Muscle layer of colon (tissue), 2 donors: ENCODE measurements around the gene CDH7.

Experiments
- H3K27ac ChIP-seq: one replicate; pipeline ENCODE4 v1.7.0; 2013; ENCODE audit warnings: low read depth, mild to moderate bottlenecking, low read length, moderate library complexity
- H3K27me3 ChIP-seq, 2 donors: one replicate each; pipeline ENCODE4 v1.7.0; 2013; ENCODE audit warnings: low read length in 2 of 2, mild to moderate bottlenecking in 2 of 2; ENCODE audit not compliant: insufficient read depth in 2 of 2, control insufficient read depth in 1 of 2
- H3K36me3 ChIP-seq: one replicate; pipeline ENCODE4 v1.7.0; 2013; ENCODE audit warnings: mild to moderate bottlenecking, low read length; ENCODE audit not compliant: insufficient read depth
- H3K4me1 ChIP-seq: one replicate; pipeline ENCODE4 v1.7.0; 2013; ENCODE audit warnings: mild to moderate bottlenecking, low read length; ENCODE audit not compliant: insufficient read depth
- H3K4me3 ChIP-seq, 2 donors: one replicate each; pipeline ENCODE4 v1.7.0; 2013; ENCODE audit warnings: low read length in 2 of 2, low read depth in 1 of 2, mild to moderate bottlenecking in 1 of 2, moderate library complexity in 1 of 2
- H3K9ac ChIP-seq: one replicate; pipeline ENCODE4 v1.7.0; 2013; ENCODE audit warnings: low read length
- H3K9me3 ChIP-seq: one replicate; pipeline ENCODE4 v1.7.0; 2013; ENCODE audit warnings: mild to moderate bottlenecking, low read length
- donor health status: abdominal sarcoma.
- donor health status: Adenocarcinoma of cecum.

The CDH7 gene, protein sequence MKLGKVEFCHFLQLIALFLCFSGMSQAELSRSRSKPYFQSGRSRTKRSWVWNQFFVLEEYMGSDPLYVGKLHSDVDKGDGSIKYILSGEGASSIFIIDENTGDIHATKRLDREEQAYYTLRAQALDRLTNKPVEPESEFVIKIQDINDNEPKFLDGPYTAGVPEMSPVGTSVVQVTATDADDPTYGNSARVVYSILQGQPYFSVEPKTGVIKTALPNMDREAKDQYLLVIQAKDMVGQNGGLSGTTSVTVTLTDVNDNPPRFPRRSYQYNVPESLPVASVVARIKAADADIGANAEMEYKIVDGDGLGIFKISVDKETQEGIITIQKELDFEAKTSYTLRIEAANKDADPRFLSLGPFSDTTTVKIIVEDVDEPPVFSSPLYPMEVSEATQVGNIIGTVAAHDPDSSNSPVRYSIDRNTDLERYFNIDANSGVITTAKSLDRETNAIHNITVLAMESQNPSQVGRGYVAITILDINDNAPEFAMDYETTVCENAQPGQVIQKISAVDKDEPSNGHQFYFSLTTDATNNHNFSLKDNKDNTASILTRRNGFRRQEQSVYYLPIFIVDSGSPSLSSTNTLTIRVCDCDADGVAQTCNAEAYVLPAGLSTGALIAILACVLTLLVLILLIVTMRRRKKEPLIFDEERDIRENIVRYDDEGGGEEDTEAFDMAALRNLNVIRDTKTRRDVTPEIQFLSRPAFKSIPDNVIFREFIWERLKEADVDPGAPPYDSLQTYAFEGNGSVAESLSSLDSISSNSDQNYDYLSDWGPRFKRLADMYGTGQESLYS

GRCh38 chr18:65750389-65751154, at the start of gene CDH7:
TSS of gene CDH7 (plus strand) at chr18:65751012. CDS start at chr18:65762843, 11,831 bp downstream.
- Histone ChIP-seq H3K36me3 (no peaks in the 10 kb centered on the region), H3K9ac (no peak within 1 kb of the TSS), H3K4me1 (no peaks in the 10 kb centered on the region), H3K4me3 (no peak within 1 kb of the TSS), H3K9me3 (no peaks in the 10 kb centered on the region), H3K27me3 (peaks cover 0 to 11% of the 10 kb centered on the region in 2 donors), H3K27ac (no peak within 1 kb of the TSS)

DNA sequence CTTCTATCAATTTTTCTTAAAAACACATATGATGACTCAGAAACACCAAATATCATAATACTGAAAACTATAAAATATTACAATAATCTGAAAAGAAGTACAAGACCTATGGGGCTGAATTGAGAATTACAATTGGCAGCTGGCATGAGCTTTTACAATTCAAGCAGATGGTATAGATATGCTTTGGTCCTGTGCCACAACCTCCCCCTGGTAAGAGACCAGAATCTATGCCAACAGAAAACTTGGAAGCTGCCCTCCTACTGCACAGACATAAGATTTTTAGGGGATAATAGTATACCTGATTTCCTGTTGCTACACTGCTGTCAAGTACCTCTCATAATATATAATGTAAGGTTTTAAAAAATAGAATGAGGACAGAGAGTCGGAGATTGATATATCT, 46.8 kb upstream of the CDH7 start:
- no peak overlapping the region for H3K27ac ChIP-seq
- H3K4me3 ChIP-seq, result no peak overlapping the region
- no peaks in the 10 kb centered on the region for H3K36me3 ChIP-seq
- H3K9ac ChIP-seq, result no peak overlapping the region
- H3K9me3 ChIP-seq, result no peaks in the 10 kb centered on the region
- no peaks in the 10 kb centered on the region for H3K27me3 ChIP-seq
- H3K4me1 ChIP-seq, result no peaks in the 10 kb centered on the region

DNA sequence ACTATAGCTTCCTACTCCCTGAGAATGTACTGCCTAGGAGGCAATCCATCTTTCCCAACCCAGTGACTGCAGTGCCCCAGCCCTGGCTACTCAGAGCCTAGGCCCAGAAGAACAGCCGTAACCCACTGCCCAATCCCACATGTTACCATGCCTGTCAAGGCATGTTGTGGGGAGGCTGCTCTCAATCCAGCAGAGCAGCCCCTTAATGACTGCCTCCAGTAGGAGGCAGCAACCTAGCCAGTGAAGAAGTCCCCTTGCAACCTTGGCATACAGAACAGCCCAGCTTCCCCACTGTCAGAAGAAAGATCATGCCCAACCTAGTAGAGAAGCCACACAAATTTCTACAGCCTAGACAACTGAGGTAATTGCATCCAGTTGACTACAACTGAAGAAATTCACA, 44.2 kb upstream of the CDH7 start:
- no peaks in the 10 kb centered on the region for H3K9me3 ChIP-seq
- H3K4me1 ChIP-seq, result no peaks in the 10 kb centered on the region
- H3K4me3 ChIP-seq, result no peak overlapping the region
- H3K27ac ChIP-seq, result no peak overlapping the region
- H3K36me3 ChIP-seq, result no peaks in the 10 kb centered on the region
- H3K27me3 ChIP-seq, result no peaks in the 10 kb centered on the region
- H3K9ac ChIP-seq, result no peak overlapping the region

DNA sequence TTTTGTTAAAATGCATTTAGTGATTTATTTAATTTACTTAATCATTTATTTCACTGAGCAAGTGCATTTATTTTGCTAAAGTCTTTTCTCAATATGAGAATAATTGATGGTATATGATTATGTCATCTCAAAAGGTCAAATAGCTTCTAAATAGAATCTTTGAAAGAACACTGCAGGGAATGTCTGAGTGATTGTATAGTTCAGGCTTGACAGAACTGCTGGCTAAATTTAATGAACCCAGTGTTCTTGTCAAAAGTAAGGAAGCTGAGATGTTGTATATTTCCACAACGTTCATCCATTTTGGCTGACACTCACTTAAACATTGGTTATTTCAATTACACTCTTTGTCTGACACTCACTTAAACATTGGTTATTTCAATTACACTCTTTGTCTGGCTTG, 39.3 kb upstream of the CDH7 start:
- H3K4me3 ChIP-seq, result no peak overlapping the region
- no peaks in the 10 kb centered on the region for H3K27me3 ChIP-seq
- H3K27ac ChIP-seq, result no peak overlapping the region

DNA sequence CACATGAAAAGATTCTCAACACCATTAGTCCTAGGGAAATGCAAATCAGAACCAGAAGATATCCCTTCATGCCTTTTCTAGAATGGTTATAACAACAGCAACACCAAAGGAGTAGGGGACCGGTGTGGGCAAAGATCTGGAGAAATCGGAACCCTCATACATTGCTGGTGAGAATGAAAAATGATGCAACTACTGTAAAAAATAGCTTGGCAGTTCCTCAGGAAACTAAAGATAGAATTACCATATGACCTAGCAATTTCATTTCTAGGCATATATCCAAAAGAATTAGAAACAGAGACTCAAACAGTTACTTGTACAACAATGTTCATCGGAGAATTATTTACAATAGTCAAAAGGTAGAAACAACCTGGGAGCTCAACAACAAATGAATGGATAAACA, 29.2 kb upstream of the CDH7 start:
- H3K27ac ChIP-seq, result no peak overlapping the region
- H3K27me3 ChIP-seq, result no peaks in the 10 kb centered on the region
- no peak overlapping the region for H3K4me3 ChIP-seq
- H3K36me3 ChIP-seq, result no peaks in the 10 kb centered on the region
- H3K9ac ChIP-seq, result no peak overlapping the region
- no peaks in the 10 kb centered on the region for H3K4me1 ChIP-seq
- no peaks in the 10 kb centered on the region for H3K9me3 ChIP-seq

More for the DNA sequence above, 39.3 kb upstream of the CDH7 start:
- no peaks in the 10 kb centered on the region for H3K4me1 ChIP-seq
- H3K36me3 ChIP-seq, result no peaks in the 10 kb centered on the region
- H3K9me3 ChIP-seq, result no peaks in the 10 kb centered on the region
- H3K9ac ChIP-seq, result no peak overlapping the region

DNA sequence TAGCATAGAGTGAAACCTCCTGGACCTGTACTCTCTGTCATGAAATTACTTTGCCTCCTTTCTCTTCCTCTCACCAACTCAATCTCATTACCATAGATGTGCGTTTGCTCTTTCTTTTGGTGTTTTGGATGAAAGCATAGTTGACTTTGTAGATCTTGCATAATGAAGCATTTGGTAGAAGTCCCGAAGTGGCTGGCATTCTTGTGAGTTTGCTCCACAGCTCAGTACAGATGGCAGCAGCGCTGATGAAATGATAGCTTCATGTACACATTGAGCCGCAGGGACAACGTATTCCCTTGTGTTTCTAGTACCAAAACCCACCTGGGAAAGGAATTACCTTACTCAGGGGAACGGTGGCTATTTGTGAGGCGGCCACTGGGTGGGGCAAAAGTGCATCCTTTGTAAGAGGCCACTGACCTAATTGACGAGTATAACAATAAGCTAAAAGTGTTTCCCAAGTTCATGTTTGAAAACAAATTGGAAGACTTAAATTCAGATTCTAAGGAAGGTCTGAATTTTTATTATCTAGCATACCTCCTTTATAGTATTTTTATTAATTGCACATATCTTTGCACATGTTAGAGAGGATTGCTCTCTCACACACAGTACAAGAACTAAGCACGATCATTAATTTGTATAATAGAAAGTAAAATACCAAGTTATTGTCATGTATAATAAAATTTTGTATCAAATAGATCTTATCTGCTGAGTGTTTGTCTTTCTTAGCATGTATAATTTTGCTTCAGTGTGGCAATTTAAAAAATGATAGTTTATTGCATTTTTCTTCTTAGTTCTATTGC, 25.4 kb upstream of the CDH7 start:
- no peak overlapping the region for H3K4me3 ChIP-seq
- H3K4me1 ChIP-seq, result no peaks in the 10 kb centered on the region

GRCh38 chr18:65735155-65735554, 15.7 kb upstream of the CDH7 start:
- no peaks in the 10 kb centered on the region for H3K9me3 ChIP-seq
- H3K36me3 ChIP-seq, result no peaks in the 10 kb centered on the region
- no peak overlapping the region for H3K9ac ChIP-seq
- H3K4me1 ChIP-seq, result no peaks in the 10 kb centered on the region
- H3K27me3 ChIP-seq, result no peaks in the 10 kb centered on the region
- no peak overlapping the region for H3K4me3 ChIP-seq
- no peak overlapping the region for H3K27ac ChIP-seq

More for the DNA sequence above, 25.4 kb upstream of the CDH7 start:
- no peak overlapping the region for H3K9ac ChIP-seq
- no peaks in the 10 kb centered on the region for H3K27me3 ChIP-seq
- H3K36me3 ChIP-seq, result no peaks in the 10 kb centered on the region
- no peak overlapping the region for H3K27ac ChIP-seq
- H3K9me3 ChIP-seq, result no peaks in the 10 kb centered on the region

DNA sequence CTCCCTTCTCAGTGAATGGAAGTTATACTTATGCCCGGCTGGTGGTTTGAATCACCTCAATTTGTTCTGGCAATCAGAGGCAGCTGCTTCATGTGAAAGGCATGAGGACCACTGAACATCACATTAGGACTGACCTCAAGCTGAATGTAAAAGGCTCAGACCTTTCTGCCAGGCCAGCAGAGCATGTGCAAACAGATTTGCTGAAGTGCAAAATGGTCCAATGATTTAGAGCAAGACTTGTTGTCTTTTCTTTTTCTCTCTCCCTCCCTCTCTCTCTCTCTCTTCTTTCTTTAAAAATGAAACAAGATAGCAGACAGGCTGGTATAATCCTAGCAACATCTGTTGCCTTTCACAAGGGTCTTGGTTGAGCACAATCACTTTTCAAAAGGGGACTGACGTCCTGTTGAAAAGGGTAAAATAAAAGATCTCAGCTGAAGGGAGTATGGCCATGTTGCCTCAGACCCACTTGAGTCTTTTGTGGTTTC, 13.3 kb upstream of the CDH7 start:
- H3K27me3 ChIP-seq, result no peaks in the 10 kb centered on the region
- no peak overlapping the region for H3K4me3 ChIP-seq
- H3K9ac ChIP-seq, result no peak overlapping the region
- no peaks in the 10 kb centered on the region for H3K36me3 ChIP-seq
- no peaks in the 10 kb centered on the region for H3K4me1 ChIP-seq
- no peaks in the 10 kb centered on the region for H3K9me3 ChIP-seq
- H3K27ac ChIP-seq, result no peak overlapping the region

GRCh38 chr18:65746936-65747335, 3.9 kb upstream of the CDH7 start:
- H3K9me3 ChIP-seq, result no peaks in the 10 kb centered on the region
- H3K27ac ChIP-seq, result no peak overlapping the region
- peaks cover 0 to 11% of the 10 kb centered on the region in 2 donors for H3K27me3 ChIP-seq
- H3K9ac ChIP-seq, result no peak overlapping the region
- no peaks in the 10 kb centered on the region for H3K4me1 ChIP-seq
- H3K4me3 ChIP-seq, result no peak overlapping the region
- H3K36me3 ChIP-seq, result no peaks in the 10 kb centered on the region

- Histone ChIP-seq H3K4me3 (no peak overlapping the region), H3K9me3 (no peaks in the 10 kb centered on the region), H3K9ac (no peak overlapping the region), H3K4me1 (no peaks in the 10 kb centered on the region), H3K27me3 (peaks cover 0 to 11% of the 10 kb centered on the region in 2 donors), H3K27ac (no peak overlapping the region), H3K36me3 (no peaks in the 10 kb centered on the region)
Measured at GRCh38 chr18:65748321-65748720, 2.5 kb upstream of the CDH7 start.
